HepG2 (cell line): ENCODE data around the gene GNPDA1. TPM values are rescaled to one million over a fixed set of nuclear protein-coding genes. Genes with fewer than 3 reads are reported as not detected.

Experiments used
- ATF3 ChIP-seq: sonication (generic); formaldehyde crosslinking; IDR thresholded peaks from 2 replicates; pipeline ENCODE4 v1.4.0; 2020; ENCODE audit warnings: missing genetic modification reagents
- ATRX ChIP-seq: sonication (generic); formaldehyde crosslinking; IDR thresholded peaks from 2 replicates; pipeline ENCODE4 v1.4.0; 2020; ENCODE audit warnings: missing genetic modification reagents, borderline replicate concordance
- BRD4 ChIP-seq: sonication (generic); formaldehyde crosslinking; IDR thresholded peaks from 2 replicates; pipeline ENCODE4 v1.4.0; 2020; ENCODE audit warnings: missing genetic modification reagents
- CCDC6 ChIP-seq: sonication (generic); formaldehyde crosslinking; IDR thresholded peaks from 2 replicates; pipeline ENCODE4 v1.8.1; 2022; ENCODE audit warnings: mild to moderate bottlenecking, missing genetic modification reagents, moderate library complexity
- CERS6 ChIP-seq: sonication (generic); formaldehyde crosslinking; IDR thresholded peaks from 2 replicates; pipeline ENCODE4 v1.5.0; 2020; ENCODE audit warnings: missing genetic modification reagents
- ETS1 ChIP-seq: sonication (generic); formaldehyde crosslinking; IDR thresholded peaks from 2 replicates; pipeline ENCODE4 v1.4.0; 2020; ENCODE audit warnings: missing genetic modification reagents
- GFI1 ChIP-seq: sonication (generic); formaldehyde crosslinking; IDR thresholded peaks from 2 replicates; pipeline ENCODE4 v1.5.0; 2020; ENCODE audit warnings: missing genetic modification reagents, mild to moderate bottlenecking, borderline replicate concordance
- NPAS2 ChIP-seq: sonication (generic); formaldehyde crosslinking; IDR thresholded peaks from 2 replicates; pipeline ENCODE4 v1.8.0; 2022; ENCODE audit warnings: mild to moderate bottlenecking, missing genetic modification reagents, borderline replicate concordance
- NR2F1 ChIP-seq, 2 experiments: fragments of 450-650 bp in 1 of 2; formaldehyde crosslinking in 1 of 2; IDR thresholded peaks; 2 replicates each; pipeline versions ENCODE4 v1.5.0 to v1.6.1; 2016 to 2020; ENCODE audit warnings: mild to moderate bottlenecking in 1 of 2, missing compliant biosample characterization in 1 of 2, missing genetic modification reagents in 1 of 2, moderate library complexity in 1 of 2
- THAP9 ChIP-seq: sonication (generic); formaldehyde crosslinking; IDR thresholded peaks from 2 replicates; pipeline ENCODE4; 2020; ENCODE audit warnings: missing genetic modification reagents, mild to moderate bottlenecking, borderline replicate concordance
- ZBTB38 ChIP-seq: sonication (generic); formaldehyde crosslinking; IDR thresholded peaks from 2 replicates; pipeline ENCODE4 v1.5.1; 2020; ENCODE audit warnings: mild to moderate bottlenecking, missing genetic modification reagents
- ZNF564 ChIP-seq: sonication (generic); formaldehyde crosslinking; IDR thresholded peaks from 2 replicates; pipeline ENCODE4 v1.8.1; 2023; ENCODE audit warnings: mild to moderate bottlenecking, missing genetic modification reagents
- ZNF670 ChIP-seq: sonication (generic); formaldehyde crosslinking; IDR thresholded peaks from 2 replicates; pipeline ENCODE4 v1.8.0; 2022; ENCODE audit warnings: mild to moderate bottlenecking, missing genetic modification reagents, borderline replicate concordance
- polyA plus RNA-seq, 8 experiments: library from polyadenylated mRNA; depleted of rRNA in 3 of 8; stranded (reverse) in 7 of 8; unstranded in 1 of 8; fragments of >200 nt; fragmentation: Illumina TruSeq in 4 of 8; extraction: Trizol in 4 of 8; gene quantifications; 2 replicates each; pipeline versions ENCODE4 v1.2.1 to v1.2.3, GENCODE V29; 2011 to 2016; ENCODE audit warnings: low read depth in 4 of 8, missing spikeins in 1 of 8, mixed read lengths in 1 of 8; ENCODE audit not compliant: insufficient read depth in 1 of 8
- total RNA-seq, 5 experiments: library from RNA; depleted of rRNA; stranded (reverse); fragments of >200 nt; fragmentation: Illumina TruSeq; extraction: Trizol; gene quantifications; 2 replicates each; pipeline ENCODE4 v1.2.3, GENCODE V29; 2016; ENCODE audit warnings: low read depth in 1 of 5

GNPDA1 gene
- total and polyA plus RNA-seq, 2 of the 13 experiments (the other 11 are each of a cell fraction or from before 2014, with no cell fraction given): 6.0 to 54.1 TPM

GRCh38 chr5:142012186-142012785, 541 bp downstream of the GNPDA1 start (continued):
- TF ChIP-seq CCDC6 (CRISPR knock-in tag): 0 out of 2 replicates have a peak, but pooled peaks have one; percentile 41
- no peak for TF ChIP-seq ATRX (CRISPR knock-in tag)
- no peak for TF ChIP-seq ZNF564 (CRISPR knock-in tag)
- TF ChIP-seq NPAS2 (CRISPR knock-in tag): no peak
- 0 out of 2 replicates have a peak, but pooled peaks have one; percentile 38 for TF ChIP-seq ZBTB38 (CRISPR knock-in tag)
- TF ChIP-seq ETS1 (CRISPR knock-in tag): no peak
- no peak for TF ChIP-seq ATF3 (CRISPR knock-in tag)
- peak; percentile 82 for TF ChIP-seq GFI1
- TF ChIP-seq CERS6 (CRISPR knock-in tag): no peak
- TF ChIP-seq NR2F1 (CRISPR knock-in tag; IDR thresholded peaks at IDR 0.05): no peak
- peak; percentile 35; the same call in 1 of the 2 replicates for TF ChIP-seq THAP9
- no peak for TF ChIP-seq ZNF670 (CRISPR knock-in tag)
- TF ChIP-seq BRD4 (CRISPR knock-in tag): no peak
